Nephron progenitor cell (in vitro differentiated cells): ENCODE measurements around the gene QSOX2.

Experiments
- DNase-seq: peaks from one replicate; pipeline ENCODE4 v3.0.0; 2021
- H3K27ac Mint-ChIP-seq: 2 replicates; pipeline ENCODE4 v1.8.0; 2021; ENCODE audit warnings: mild to moderate bottlenecking, moderate library complexity, mixed read lengths
- H3K27me3 Mint-ChIP-seq: 2 replicates; pipeline ENCODE4 v1.8.0; 2021; ENCODE audit warnings: mild to moderate bottlenecking, low read depth, mixed read lengths; ENCODE audit not compliant: poor library complexity
- H3K36me3 Mint-ChIP-seq: 2 replicates; pipeline ENCODE4 v1.8.0; 2021; ENCODE audit warnings: low read depth, mixed read lengths
- H3K4me1 Mint-ChIP-seq: 2 replicates; pipeline ENCODE4 v1.8.0; 2021; ENCODE audit warnings: mixed read lengths
- H3K4me3 Mint-ChIP-seq: 2 replicates; pipeline ENCODE4 v1.8.0; 2021; ENCODE audit warnings: mild to moderate bottlenecking, moderate library complexity, mixed read lengths
- H3K9me3 Mint-ChIP-seq: 2 replicates; pipeline ENCODE4 v1.8.0; 2021; ENCODE audit warnings: mild to moderate bottlenecking, moderate library complexity, mixed read lengths
- TF ChIP-seq, protein P1 (sequence below): fragments of 200-600 bp; sonication (generic); IDR thresholded peaks from 2 replicates; pipeline ENCODE4 v1.5.0; 2021; ENCODE audit warnings: antibody characterized with exemption

The QSOX2 gene

DNA sequence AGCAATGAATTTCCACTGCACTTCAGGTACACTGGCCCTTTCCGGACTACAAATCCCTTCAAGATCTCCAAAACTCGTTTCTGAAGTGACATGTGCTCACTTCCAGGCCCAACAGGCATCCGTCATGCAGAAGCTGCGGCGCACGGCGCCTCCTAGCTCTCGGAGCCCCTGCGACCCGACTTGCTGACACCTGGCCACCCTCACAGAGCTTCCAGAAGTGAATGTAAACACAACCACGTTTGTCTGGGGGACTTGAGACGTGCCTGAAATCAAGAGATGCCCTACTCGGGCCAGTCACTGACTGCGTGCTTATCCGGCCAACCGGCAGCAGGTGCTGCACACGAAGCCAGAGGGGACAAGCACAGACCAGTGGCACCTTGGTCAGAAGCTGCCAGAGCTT, 35.8 kb downstream of the QSOX2 start:
- peaks cover 25% of the 10 kb centered on the region for H3K27me3 Mint-ChIP-seq
- peaks cover 5% of the 10 kb centered on the region for H3K9me3 Mint-ChIP-seq
- no peak overlapping the region for H3K4me3 Mint-ChIP-seq
- TF ChIP-seq, protein P1, sequence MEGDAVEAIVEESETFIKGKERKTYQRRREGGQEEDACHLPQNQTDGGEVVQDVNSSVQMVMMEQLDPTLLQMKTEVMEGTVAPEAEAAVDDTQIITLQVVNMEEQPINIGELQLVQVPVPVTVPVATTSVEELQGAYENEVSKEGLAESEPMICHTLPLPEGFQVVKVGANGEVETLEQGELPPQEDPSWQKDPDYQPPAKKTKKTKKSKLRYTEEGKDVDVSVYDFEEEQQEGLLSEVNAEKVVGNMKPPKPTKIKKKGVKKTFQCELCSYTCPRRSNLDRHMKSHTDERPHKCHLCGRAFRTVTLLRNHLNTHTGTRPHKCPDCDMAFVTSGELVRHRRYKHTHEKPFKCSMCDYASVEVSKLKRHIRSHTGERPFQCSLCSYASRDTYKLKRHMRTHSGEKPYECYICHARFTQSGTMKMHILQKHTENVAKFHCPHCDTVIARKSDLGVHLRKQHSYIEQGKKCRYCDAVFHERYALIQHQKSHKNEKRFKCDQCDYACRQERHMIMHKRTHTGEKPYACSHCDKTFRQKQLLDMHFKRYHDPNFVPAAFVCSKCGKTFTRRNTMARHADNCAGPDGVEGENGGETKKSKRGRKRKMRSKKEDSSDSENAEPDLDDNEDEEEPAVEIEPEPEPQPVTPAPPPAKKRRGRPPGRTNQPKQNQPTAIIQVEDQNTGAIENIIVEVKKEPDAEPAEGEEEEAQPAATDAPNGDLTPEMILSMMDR: no peak
- no peak for DNase-seq
- H3K27ac Mint-ChIP-seq: no peak overlapping the region
- peaks cover 7% of the 10 kb centered on the region for H3K4me1 Mint-ChIP-seq
- peaks cover 41% of the 10 kb centered on the region for H3K36me3 Mint-ChIP-seq

DNA sequence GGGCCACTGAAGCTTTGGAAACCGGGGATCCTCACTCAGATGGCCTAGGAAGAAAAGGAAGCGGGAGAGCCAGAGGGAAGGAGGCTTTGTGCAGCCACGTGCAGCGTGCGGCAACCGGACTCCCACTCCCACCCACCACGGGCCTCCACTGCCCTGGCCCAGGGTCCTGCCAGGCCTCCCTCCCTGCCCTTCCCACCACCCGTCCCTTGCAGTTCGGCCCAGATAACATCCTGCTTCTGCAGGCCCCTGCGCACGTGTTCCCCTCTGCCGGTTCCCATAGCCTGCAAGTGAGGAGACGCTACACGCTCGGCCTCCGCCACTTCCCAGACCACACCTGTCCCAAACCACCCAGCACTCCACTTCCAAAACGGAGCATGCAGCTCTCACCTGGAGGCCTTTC, 36.4 kb downstream of the QSOX2 start:
- Mint-ChIP-seq H3K27me3 (peaks cover 30% of the 10 kb centered on the region), H3K4me3 (no peak overlapping the region), H3K36me3 (peaks cover 36% of the 10 kb centered on the region)

DNA sequence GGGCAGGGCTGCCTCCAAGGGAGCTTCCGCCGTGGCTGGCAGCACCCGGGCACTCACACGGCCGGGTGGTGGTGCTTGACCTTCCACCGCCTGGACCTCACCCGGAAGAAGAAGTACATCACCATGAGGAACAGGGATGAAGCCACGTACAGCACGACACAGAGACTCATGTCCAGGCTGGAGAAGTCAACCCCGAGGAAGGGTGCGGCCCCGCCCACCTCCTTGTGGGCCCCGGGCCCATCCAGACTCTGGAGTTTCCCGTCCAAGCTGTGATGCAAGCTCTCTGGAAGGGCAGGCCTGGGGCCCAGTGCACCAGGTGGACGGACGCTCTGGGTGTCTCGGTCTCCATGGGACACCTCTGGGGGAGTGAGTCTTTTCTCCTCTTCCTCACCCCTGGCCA, 36.9 kb downstream of the QSOX2 start:
- no peak for DNase-seq
- Mint-ChIP-seq H3K9me3 (peaks cover 2% of the 10 kb centered on the region), H3K27ac (no peak overlapping the region), H3K27me3 (peaks cover 36% of the 10 kb centered on the region), H3K4me1 (peaks cover 7% of the 10 kb centered on the region), H3K4me3 (no peak overlapping the region), H3K36me3 (peaks cover 30% of the 10 kb centered on the region)
- TF ChIP-seq, protein P1: no peak

More for the DNA sequence above, 36.4 kb downstream of the QSOX2 start:
- Mint-ChIP-seq H3K4me1 (peaks cover 7% of the 10 kb centered on the region), H3K9me3 (peaks cover 5% of the 10 kb centered on the region), H3K27ac (no peak overlapping the region)
- TF ChIP-seq, protein P1: no peak
- DNase-seq: no peak

DNA sequence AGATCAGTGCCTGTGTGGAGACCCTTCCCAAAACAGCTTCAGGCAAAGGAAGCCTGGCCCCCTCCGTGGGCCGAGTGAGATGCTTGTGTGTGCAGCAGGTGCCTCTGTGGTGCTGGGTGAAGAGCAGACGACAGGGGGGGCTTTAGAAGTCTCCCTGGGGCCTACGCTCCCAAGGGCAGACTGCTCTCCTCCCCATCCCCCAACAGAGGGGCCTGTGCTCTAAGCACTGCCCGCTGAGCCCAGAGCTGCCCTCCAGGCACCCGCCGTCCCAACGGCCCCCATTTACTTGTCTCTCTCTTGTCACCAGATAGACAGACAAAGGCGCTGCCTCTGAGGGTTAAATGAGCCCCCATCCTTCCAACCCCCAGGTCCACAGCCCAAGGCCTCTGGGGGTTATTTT, 38.0 kb downstream of the QSOX2 start:
- no peak overlapping the region for H3K4me3 Mint-ChIP-seq
- H3K9me3 Mint-ChIP-seq: no peaks in the 10 kb centered on the region
- no peak overlapping the region for H3K27ac Mint-ChIP-seq
- TF ChIP-seq, protein P1: no peak
- H3K27me3 Mint-ChIP-seq: peaks cover 47% of the 10 kb centered on the region
- DNase-seq: no peak
- H3K36me3 Mint-ChIP-seq: peaks cover 20% of the 10 kb centered on the region
- peaks cover 7% of the 10 kb centered on the region for H3K4me1 Mint-ChIP-seq

DNA sequence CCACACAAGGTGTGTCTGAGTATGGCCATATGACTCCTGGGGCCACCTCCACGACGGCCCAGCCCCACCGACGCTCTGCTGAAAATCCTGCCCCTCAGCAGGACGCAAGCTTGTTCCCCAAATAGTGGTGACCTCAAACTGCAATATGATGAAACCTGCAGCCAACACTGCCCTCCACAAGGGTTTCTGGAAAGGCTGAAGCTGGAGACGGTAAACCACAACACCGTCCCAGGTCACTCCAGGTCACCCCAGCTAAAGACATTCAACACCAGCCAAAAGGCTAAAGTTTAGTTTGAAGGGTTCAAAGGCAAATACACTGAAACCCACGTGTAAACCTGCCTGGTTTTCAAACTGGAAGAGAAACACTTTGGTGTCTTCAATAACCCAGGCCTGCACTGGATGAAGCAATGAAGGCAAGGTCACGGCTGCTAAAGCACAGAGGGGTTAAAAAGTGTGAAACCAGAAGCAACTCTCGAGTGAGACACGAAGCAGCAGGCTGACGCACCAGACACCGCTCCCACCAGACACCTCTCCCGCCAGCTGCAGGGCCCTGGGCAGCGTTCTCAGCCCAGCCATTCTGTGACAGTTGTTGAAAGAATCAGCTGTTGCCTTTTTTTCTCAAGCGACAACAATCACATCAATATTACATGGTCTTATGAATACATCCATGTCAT, 38.9 kb downstream of the QSOX2 start:
- Mint-ChIP-seq H3K9me3 (no peaks in the 10 kb centered on the region), H3K27ac (no peak overlapping the region), H3K27me3 (peaks cover 55% of the 10 kb centered on the region), H3K4me3 (no peak overlapping the region), H3K36me3 (peaks cover 15% of the 10 kb centered on the region), H3K4me1 (peaks cover 7% of the 10 kb centered on the region)
- TF ChIP-seq, protein P1: no peak
- no peak for DNase-seq

DNA sequence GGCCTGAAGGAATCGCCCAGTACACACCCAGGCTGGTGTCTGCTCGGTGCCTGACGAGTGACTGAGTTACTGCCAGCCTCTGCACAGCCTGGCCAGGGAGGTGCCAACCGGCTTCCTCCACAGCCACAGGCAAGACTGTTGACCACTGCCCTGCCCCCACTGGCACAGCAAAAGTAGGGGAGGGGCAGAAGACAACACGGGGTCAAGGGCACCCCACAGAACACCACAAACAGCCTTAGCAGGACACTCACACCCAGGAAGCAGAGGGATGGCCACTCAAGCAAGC, 40.0 kb downstream of the QSOX2 start:
- Mint-ChIP-seq H3K36me3 (peaks cover 15% of the 10 kb centered on the region), H3K27me3 (peaks cover 66% of the 10 kb centered on the region), H3K4me1 (peaks cover 7% of the 10 kb centered on the region), H3K4me3 (no peak overlapping the region), H3K27ac (no peak overlapping the region), H3K9me3 (no peaks in the 10 kb centered on the region)
- no peak for DNase-seq
- TF ChIP-seq, protein P1: no peak
